HG03095 (cell line): ENCODE results near the gene EDIL3.
"Not testable (repeated sequence)": the region's sequence is repeated elsewhere in the genome, so short reads cannot be mapped to it uniquely, and the experiment has no call there.

Experiments
- ATAC-seq: cut with Tn5 transposase; IDR thresholded peaks from one replicate; pipeline ENCODE4 v1.9.1; 2021; ENCODE audit warnings: moderate library complexity; ENCODE audit not compliant: unreplicated experiment

EDIL3 gene

DNA sequence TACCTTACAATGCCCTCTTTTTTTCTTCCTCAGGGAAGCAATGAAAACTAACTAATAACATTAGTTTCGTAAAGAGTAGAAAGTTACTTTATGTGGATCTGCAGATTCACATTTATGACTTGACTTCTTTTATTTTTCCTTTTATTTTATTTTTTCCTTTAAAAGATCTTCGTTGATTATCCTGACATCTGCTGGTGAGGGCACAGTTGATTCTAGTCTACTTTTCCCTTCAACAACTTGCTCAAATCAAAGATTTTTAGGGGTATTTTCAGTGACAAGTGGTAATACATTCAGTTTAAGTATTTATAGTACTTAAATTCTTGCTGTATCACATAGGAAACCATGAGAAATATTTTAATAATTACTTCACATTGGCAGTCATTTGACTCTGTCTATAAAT lies 4.9 kb downstream of the EDIL3 start:
- ATAC-seq = no peak

DNA sequence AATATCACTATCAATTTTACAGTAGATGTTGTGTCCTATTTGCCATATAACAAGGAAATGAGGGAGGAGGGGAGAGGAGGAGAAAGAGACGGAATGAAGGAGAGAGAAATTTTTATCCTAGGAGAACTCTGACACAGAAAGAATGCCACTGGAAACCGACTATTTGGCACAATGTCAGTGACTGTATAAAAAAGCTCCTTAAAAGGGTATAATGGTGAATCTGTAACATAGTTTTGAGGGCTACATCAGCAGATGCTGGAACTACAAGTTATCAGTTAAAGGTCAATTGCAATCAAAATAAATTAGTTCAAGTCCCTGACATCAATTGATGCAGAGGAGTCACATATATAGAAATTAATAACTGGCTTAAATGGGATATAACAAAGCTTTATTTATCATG lies 5.7 kb downstream of the EDIL3 start:
- ATAC-seq = no peak

DNA sequence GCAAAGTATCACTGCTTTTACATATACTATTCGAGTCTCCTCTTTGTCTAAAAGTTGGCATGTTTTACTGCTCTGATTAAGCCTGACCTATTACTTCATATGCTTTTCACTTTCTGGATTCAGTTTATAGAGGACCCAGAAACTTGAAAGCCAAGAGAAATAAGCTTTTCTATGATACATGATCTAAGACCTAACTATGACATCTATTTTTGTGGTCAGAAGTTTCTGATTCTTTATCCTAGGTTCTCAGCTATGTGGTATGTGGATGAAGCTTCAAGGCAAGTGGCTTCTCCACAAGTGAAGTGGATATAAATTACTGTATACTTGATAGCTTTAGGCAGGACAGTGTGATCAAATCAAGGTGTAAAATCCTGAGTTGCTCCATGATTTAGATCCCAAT lies 6.3 kb downstream of the EDIL3 start:
- no peak for ATAC-seq

DNA sequence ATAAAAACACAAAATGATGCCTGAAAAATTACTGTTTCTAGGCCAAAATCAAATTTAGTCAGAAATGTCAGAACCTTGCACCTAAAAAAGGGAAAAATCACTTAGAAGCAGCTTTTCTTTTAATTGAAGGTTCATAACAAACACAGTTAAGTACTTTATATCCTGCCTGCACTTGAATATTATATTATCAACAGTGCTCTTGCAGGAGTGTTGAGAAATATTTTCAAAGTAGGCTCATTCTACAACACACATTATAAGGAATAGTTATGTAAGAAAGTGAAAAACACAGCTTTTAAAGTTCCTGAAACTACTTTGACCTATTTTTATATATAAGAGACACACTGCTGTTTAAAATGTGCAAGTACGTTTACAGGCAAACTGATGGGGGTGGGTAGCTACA lies 8.3 kb downstream of the EDIL3 start:
- no peak for ATAC-seq

DNA sequence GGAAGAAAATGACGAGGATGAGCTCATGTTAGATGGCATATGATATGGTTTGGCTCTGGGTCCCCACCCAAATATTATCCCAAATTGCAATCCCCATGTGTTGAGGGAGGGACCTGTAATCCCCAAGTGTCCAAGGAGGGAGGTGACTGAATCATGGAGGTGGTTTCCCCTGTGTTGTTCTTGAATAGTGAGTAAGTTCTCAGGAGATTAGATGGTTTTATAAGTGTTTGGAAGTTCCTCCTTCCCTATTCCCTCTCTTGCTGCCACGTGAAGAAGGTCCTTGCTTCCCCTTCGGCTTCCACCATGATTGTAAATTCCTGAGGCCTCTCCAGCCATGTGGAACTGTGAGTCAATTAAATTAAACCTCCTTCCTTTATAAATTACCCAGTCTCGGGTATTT lies 10.1 kb downstream of the EDIL3 start:
- ATAC-seq = no peak

DNA sequence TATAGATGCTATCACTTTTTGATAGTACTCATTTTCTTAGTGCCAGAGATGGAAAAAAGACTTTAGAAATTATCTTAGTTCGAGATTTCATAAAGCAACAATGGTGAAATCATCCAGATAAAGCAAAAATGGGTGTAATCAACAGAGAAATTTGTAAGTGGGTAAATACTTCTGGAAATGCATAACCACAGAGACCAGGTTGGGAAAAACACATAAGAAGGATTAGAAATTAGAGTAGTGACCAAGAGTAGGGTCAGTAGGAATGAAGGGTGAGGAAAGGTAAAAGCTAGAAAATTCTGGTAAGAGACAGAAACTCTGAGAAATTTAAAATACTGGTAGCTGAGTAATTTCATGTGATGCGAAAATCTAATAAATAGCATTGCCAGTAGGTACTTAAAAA lies 11.2 kb downstream of the EDIL3 start:
- no peak for ATAC-seq

DNA sequence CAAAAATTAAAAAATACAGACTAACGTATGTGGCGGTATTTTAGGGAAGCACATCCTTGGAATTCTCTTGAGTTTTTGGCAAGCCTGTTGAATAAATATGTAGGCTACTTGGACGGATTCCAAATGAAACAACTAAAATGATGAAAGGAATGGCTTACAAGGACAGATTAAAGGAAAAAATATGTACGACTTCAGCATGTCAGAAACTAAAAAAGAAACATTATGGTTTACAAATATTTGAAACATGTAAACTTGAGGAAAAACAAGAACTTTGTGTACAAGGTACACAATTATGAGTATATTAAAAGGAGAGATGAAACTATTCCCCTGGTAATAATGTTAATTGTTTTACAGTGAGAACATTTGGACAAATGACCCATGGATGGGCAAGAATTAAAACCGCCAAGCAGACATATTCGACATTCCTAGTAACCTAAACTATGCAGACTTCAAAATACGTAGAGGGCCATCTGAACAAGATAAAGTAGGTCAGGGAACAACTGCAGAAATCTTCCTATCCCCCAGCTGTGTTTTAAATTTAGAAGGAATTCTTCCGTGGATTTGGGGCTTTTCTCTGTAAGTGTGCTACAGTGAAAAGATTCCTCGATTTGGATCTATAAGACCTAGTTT lies 12.5 kb downstream of the EDIL3 start:
- no peak for ATAC-seq

DNA sequence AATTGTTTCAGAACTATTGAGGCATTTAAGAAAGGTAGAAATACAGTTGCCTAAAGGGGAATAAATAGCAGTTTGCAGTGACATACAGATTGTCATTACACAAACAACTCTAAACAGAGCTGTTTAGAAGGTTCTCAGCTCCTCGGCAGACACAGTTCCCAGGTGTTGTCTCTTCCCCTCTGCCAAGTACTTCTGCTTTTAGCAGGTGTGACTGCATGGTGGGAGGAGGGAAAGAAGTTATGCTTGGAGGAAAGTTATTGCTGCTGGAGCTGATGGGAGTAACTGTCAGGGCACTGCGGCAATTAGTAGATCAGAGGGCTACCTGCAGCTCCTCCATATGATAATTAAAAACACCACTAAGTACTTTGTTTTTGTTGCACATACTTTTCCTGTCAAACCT lies 14.5 kb downstream of the EDIL3 start:
- ATAC-seq = no peak

DNA sequence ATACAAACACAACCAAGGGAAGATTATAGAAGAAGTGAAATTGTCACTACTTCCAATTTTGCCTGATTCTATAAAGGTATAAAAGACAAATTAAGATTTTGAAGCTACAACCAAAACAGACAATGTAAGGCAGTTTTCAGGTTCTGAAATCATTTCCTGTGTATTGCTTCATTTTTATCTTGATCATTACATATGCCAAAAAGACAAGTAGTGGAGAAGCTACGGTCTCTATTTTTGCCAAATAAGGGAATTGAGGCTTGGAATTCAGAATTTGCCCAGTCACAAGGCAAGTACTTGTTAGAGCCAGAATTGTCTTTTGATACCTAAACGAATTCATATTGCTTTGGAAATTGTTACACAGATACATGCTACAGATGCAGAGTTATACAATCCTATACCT lies 20.6 kb downstream of the EDIL3 start:
- no peak for ATAC-seq

DNA sequence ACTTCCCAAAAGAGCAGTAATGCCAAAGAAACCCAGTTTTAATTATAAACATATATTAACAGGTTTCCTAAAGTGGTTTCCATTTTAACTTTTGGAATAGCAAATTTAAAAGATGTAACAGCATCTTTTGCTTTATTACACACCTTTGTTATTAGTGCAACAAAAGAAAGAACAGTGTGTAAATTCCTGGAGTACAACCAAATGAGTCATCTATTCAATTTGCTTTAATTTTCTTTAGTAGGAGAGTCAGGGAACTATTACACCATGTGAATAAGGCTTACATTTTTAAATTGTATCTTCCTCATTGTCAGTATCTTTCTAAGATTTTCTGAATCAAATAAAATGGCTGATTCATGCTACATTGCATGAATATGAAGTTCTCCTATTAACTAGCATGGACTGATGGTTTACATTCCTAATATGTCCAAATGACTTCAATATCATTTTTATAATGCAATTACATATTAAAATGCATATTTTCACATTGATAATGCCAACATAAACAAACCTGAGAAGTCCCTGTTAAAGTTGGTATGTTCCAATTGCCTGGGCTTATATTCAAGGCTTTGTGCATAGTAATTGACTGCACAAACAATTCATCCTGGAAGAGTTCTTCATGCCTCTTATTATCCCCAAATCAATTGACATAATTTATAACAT lies 22.5 kb downstream of the EDIL3 start:
- no peak for ATAC-seq

DNA sequence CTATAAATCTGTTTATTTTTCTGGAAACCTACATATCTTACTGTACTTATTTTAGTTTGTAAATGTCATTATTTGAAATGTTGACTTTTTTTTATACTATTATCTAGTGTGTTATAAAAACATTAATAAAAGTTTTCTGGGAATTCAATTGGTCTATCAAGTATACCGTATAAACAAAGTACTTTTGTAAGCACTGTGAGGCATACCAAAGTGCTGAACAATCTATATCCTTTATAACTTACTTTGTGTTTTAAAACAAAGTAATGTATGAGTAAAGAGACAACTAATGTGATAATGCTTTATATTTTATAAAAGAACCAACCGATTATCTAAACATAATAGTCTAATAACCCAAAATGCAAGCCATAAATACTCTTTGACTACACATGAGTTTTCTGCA lies 23.1 kb downstream of the EDIL3 start:
- ATAC-seq = no peak

DNA sequence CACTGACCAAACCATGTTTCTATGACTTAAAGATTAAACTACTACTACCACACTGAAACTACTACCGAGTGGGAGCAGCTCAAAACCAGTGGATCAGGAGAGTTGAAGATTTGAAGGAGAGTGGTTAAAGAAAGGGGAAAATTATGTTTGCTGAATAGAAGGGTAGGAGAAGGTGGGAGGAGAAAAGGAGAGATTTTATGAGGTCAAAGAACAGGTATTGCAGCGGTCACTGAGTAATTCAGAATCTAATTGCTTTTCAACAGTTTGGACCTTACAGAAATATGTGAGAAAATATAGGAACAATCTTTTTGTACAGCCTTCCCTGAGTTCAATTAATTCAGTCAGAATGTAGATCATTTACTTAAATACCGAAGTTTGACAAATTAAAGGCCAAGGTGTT lies 24.6 kb downstream of the EDIL3 start:
- no peak for ATAC-seq

DNA sequence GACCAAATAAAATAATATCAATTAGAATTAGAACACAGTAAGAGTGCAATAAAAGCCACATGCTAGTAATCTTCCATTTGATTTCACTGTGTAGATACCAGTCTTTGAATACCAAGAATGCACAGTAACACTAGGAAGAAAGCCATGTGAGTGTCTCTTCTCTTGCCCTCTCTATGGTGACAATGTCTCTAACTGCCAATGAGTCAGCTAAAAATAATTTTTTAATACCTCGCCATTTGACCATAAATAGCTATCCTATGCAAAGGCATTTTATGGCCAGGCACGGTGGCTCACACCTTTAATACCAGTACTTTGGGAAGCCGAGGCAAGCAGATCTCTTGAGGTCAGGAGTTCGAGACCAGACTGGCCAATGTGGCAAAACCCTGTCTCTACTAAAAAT lies 30.6 kb downstream of the EDIL3 start:
- no peak for ATAC-seq

DNA sequence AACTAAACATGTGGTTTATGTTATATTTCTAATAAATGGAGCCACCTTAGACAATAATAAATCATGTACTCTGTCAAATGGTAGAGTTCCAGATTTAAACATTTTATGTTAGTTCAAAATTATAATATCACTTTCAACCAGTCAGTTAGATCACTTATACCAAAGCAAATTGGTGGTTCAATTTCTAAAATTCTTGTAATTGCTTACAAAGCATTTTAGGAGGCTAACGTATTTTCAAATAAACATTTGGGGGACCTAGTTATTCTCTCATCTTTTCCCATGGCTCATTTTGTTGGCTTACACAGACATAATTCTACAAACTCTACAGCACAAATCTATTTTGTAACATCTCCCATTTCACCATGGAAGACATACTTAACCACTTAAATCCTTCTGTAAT lies 39.9 kb downstream of the EDIL3 start:
- no peak for ATAC-seq

DNA sequence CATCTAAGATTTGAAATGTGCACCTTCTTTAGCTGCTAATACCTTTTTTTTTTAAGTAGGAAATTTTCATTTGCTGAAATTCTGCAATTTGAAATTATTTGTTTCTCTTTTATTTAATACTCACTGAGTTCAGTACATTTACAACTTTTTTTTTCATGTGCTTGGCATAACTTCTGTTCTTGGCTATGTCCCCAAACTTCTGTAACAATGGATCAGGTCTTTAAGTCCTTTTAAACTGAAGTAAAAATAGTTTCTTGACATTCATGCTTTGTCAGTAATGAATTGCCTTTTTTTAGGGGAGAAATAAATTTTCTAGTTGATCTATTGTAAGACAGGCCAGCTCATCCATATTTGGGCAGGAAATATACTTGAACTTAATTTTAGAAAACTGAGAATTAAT lies 41.5 kb downstream of the EDIL3 start:
- no peak for ATAC-seq

DNA sequence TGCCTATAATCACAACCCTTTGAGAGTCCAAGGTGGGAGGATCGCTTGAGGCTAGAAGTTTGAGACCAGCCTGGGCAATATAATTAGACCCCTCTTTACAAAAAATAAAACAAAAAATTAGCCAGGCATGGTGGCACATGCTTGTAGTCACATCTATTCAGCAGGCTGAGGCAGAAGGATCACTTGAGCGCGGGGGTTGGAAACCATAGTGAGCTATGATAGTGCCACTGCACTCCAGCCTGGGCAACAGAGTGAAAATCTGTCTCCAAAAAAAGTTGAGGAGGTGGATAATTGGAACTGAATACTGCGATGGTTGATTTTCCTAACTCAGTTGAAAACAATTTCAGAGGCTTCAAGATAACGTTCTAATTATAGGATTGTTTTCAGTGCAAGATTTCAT lies 52.6 kb downstream of the EDIL3 start:
- no peak for ATAC-seq

DNA sequence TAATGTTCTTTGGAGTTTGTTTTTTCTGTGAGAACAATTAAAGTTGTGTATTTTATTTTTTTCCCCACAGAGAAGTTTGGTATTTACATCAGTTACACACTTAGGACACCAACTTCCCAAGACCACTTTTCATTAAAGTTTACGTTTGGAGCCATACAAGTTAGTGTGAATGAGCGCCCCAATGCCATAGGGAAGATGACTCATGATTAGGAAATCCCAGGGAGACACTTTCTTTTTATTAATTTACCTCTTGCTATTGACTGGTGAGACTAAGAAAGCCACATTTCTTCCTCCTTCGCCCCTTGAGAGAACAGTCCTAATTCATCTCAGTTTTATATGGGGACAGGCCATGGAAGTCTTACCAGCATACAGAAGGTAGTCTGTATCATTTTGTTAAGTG lies 57.1 kb downstream of the EDIL3 start:
- no peak for ATAC-seq

DNA sequence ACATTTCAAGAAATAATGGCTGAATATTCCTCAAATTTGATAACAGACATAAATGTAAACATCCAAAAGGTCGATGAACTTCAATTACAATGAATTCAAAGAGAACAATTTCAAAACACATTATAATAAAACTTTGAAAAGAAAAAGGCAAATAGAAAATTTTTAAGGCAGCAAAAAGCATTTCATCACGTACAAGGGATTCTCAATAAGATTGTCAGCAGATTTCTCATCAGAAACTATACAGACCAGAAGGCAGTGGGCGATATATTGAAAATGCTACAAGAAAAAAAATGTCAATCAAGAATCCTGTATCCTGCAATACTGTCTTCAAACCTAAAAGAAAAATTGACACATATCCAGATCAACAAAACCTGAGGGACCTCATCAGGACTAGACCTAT lies 62.0 kb downstream of the EDIL3 start:
- ATAC-seq = no peak

DNA sequence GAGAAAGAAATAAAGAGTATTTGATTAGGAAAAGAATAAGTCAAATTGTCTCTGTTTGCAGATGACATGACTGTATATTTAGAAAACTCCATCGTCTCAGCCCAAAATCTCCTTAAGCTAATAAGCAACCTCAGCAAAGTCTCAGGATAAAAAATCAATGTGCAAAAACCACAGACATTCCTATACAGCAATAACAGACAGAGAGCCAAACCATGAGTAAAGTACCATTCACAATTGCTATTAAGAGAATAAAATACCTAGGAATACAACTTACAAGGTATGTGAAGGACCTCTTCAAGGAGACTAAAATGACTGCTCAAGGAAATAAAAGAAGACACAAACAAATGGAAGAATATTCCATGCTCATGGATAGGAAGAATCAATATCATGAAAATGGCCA lies 66.9 kb downstream of the EDIL3 start:
- ATAC-seq = not testable (repeated sequence)

DNA sequence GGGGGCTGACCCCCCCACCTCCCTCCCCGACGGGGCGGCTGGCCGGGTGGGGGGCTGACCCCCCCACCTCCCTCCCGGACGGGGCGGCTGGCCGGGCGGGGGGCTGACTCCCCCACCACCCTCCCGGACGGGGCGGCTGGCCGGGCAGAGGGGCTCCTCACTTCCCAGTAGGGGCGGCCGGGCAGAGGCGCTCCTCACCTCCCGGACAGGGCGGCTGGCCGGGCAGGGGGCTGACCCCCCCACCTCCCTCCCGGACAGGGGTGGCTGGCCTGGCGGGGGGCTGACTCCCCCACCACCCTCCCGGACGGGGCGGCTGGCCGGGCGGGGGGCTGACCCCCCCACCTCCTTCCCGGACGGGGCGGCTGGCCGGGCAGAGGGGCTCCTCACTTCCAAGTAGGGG lies 72.4 kb downstream of the EDIL3 start:
- ATAC-seq = not testable (repeated sequence)

DNA sequence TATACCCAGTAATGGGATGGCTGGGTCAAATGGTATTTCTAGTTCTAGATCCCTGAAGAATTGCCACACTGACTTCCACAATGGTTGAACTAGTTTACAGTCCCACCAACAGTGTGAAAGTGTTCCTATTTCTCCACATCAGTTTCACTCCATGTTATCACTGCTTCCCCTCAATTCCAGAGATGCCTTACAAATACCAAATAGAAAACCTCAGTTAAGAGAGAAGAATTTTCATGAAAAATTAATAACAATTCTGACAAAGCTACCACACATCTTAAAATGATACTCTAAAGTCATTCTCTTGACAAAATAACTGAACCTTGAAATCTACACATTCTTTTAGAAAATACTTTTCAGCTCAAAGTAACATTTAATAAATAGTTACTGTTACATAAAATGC lies 74.8 kb downstream of the EDIL3 start:
- ATAC-seq = not testable (repeated sequence)

DNA sequence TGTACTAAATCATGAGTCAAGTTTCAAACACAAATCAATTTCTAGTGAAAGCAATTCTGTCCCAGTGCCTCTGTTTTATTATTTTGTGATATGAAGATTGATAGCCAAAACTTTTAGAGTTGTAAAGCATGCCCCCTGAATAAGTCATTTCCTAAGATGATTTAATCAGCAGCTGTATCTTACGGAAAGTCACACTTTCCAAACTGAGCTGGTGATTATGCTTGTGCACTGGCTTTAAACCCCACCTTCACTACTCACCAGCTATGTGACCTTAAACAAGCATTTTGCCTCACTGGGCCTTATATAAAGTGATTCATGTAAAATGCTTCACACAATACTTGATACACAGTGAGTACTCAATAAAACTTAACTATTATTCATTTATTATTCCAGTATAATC lies 78.1 kb downstream of the EDIL3 start:
- no peak for ATAC-seq

DNA sequence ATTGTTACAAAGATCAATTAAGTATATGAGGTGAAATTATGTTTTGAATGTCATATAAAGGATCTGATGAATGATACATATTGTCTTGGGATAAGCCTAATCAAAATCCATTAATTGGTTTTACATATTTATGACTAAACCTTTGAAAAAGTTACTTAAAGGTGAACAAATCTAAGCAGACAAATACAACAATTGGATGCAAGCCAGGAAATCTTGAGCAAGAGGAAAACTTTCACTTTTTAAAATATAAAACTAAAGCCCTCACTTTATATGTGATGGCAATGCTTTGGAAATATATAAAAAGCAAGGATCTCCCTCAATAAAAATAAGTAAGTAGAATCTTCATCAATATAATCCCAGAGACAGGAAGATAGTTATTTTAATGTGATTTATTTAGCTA lies 80.1 kb downstream of the EDIL3 start:
- ATAC-seq = no peak
